ENCODE results near the gene ZGPAT.
"Not testable (repeated sequence)": the region's sequence is repeated elsewhere in the genome, so short reads cannot be mapped to it uniquely, and the experiment has no call there.

Gene ZGPAT

GRCh38 chr20:63767886-63768285 lies 60.0 kb downstream of the ZGPAT start:
- no peak for DNase-seq

GRCh38 chr20:63768591-63769515 lies 61.0 kb downstream of the ZGPAT start:
- no peak for DNase-seq

GRCh38 chr20:63769891-63770474 lies 62.1 kb downstream of the ZGPAT start:
- DNase-seq, result no peak

- DNase-seq, result no peak
Observed at GRCh38 chr20:63771046-63771707, 63.3 kb downstream of the ZGPAT start.

GRCh38 chr20:63772781-63773518 lies 65.1 kb downstream of the ZGPAT start:
- DNase-seq, result no peak

- DNase-seq, result no peak
Observed at GRCh38 chr20:63773571-63774241, 65.9 kb downstream of the ZGPAT start.

GRCh38 chr20:63774306-63774705 lies 66.5 kb downstream of the ZGPAT start:
- DNase-seq, result no peak

GRCh38 chr20:63775096-63775978 lies 67.5 kb downstream of the ZGPAT start:
- DNase-seq, result peak; percentile 25

GRCh38 chr20:63776875-63777274 lies 69.0 kb downstream of the ZGPAT start:
- not testable (repeated sequence) for DNase-seq

GRCh38 chr20:63777614-63778013 lies 69.8 kb downstream of the ZGPAT start:
- DNase-seq, result no peak

- DNase-seq, result no peak
Observed at GRCh38 chr20:63778034-63778752, 70.4 kb downstream of the ZGPAT start.

- DNase-seq, result no peak
Observed at GRCh38 chr20:63778857-63779256, 71.0 kb downstream of the ZGPAT start.

- DNase-seq, result no peak
Observed at GRCh38 chr20:63781181-63781580, 73.3 kb downstream of the ZGPAT start.

GRCh38 chr20:63782051-63782471 lies 74.2 kb downstream of the ZGPAT start:
- peak; percentile 85 for DNase-seq

GRCh38 chr20:63782521-63782971 lies 74.7 kb downstream of the ZGPAT start:
- DNase-seq, result no peak

GRCh38 chr20:63783970-63784369 lies 76.1 kb downstream of the ZGPAT start:
- no peak for DNase-seq

- DNase-seq, result no peak
Observed at GRCh38 chr20:63785691-63786131, 77.9 kb downstream of the ZGPAT start.
